IMR-90 (cell line): ENCODE results near the gene MTUS2. TPM values are rescaled to one million over a fixed set of nuclear protein-coding genes. Genes with fewer than 3 reads are reported as not detected.

Source experiments
- ATAC-seq: fragments of 200-7000 bp; cut with Tn5 transposase; 2 replicates; pipeline ENCODE4 v1.9.1; 2020; ENCODE audit warnings: low read depth, mild to moderate bottlenecking, moderate library complexity
- BruUV-seq: library from RNA; stranded (reverse); fragments of 400-500 nt; replicated peaks from 2 replicates; lab custom pipeline; 2021; lab: Mats Ljungman, UMichigan
- CTCF ChIA-PET: fragments of 300-600 bp; formaldehyde crosslinking; extraction: SDS; loops from one replicate; lab custom pipeline; 2021; ENCODE audit warnings: antibody characterized with exemption; lab: Yijun Ruan, JAX
- POLR2A ChIA-PET: fragments of 300-600 bp; sonication (Branson Sonifier 250); formaldehyde crosslinking; loops from one replicate; lab custom pipeline; 2022; ENCODE audit warnings: antibody characterized with exemption; ENCODE audit not compliant: unreplicated experiment; lab: Charles Lee
- DNase-seq: peaks from one replicate; pipeline ENCODE4 v3.0.0; 2013
- H2AFZ ChIP-seq: replicated peaks from 2 replicates; pipeline ENCODE3; 2013; ENCODE audit warnings: low read length, mild to moderate bottlenecking; ENCODE audit not compliant: poor library complexity
- H2AK5ac ChIP-seq: 2 replicates; pipeline ENCODE4 v1.6.1; 2013; ENCODE audit warnings: low read depth, low read length, inconsistent platforms
- H2AK9ac ChIP-seq: replicated peaks from 2 replicates; pipeline ENCODE3; 2013; ENCODE audit warnings: mild to moderate bottlenecking, low read depth, low read length, moderate library complexity; ENCODE audit not compliant: poor library complexity
- H2BK120ac ChIP-seq: 2 replicates; pipeline ENCODE4 v1.6.1; 2013; ENCODE audit warnings: low read depth, low read length, inconsistent platforms
- H2BK15ac ChIP-seq: 3 replicates; pipeline ENCODE4 v1.6.1; 2013; ENCODE audit warnings: low read depth, low read length, inconsistent platforms
- H2BK20ac ChIP-seq: 2 replicates; pipeline ENCODE4 v1.6.1; 2013; ENCODE audit warnings: low read depth, mild to moderate bottlenecking, inconsistent platforms, low read length, moderate library complexity
- H2BK5ac ChIP-seq: 2 replicates; pipeline ENCODE4 v1.6.1; 2013; ENCODE audit warnings: mild to moderate bottlenecking, low read depth, low read length, inconsistent platforms; ENCODE audit not compliant: poor library complexity, severe bottlenecking
- H3K14ac ChIP-seq: replicated peaks from 2 replicates; pipeline ENCODE4 v1.6.1; 2013; ENCODE audit warnings: low read depth, low read length, inconsistent platforms
- H3K18ac ChIP-seq: 2 replicates; pipeline ENCODE4 v1.6.1; 2013; ENCODE audit warnings: low read depth, low read length, control low read depth
- H3K23ac ChIP-seq: 2 replicates; pipeline ENCODE4 v1.6.1; 2013; ENCODE audit warnings: low read depth, low read length, inconsistent platforms
- H3K27ac ChIP-seq: 2 replicates; pipeline ENCODE4 v1.5.1; 2013; ENCODE audit warnings: mild to moderate bottlenecking, control low read depth, low read length; ENCODE audit not compliant: insufficient read depth
- H3K27me3 ChIP-seq: 2 replicates; pipeline ENCODE4 v1.6.1; 2013; ENCODE audit warnings: low read length; ENCODE audit not compliant: control insufficient read depth, insufficient read depth
- H3K36me3 ChIP-seq: 2 replicates; pipeline ENCODE4 v1.6.1; 2013; ENCODE audit warnings: low read length, mixed read lengths; ENCODE audit not compliant: control insufficient read depth, insufficient read depth
- H3K4ac ChIP-seq: 2 replicates; pipeline ENCODE4 v1.6.1; 2013; ENCODE audit warnings: low read depth, low read length, inconsistent platforms
- H3K4me1 ChIP-seq: 2 replicates; pipeline ENCODE4 v1.6.1; 2013; ENCODE audit warnings: low read length, mixed read lengths; ENCODE audit not compliant: control insufficient read depth, insufficient read depth
- H3K4me2 ChIP-seq: 2 replicates; pipeline ENCODE4 v1.6.1; 2013; ENCODE audit warnings: low read depth, mild to moderate bottlenecking, control low read depth, low read length, moderate library complexity
- H3K4me3 ChIP-seq: 2 replicates; pipeline ENCODE4 v1.5.1; 2013; ENCODE audit warnings: low read depth, mild to moderate bottlenecking, control low read depth, low read length, moderate library complexity; ENCODE audit not compliant: insufficient read depth
- H3K56ac ChIP-seq: 2 replicates; pipeline ENCODE4 v1.6.1; 2013; ENCODE audit warnings: low read length, inconsistent platforms; ENCODE audit not compliant: insufficient read depth; ENCODE audit errors: extremely low read depth
- H3K79me1 ChIP-seq, 2 experiments: 2 replicates each; pipeline ENCODE4 v1.6.1; 2013; ENCODE audit warnings: low read length in 2 of 2, inconsistent platforms in 1 of 2, low read depth in 1 of 2
- H3K9ac ChIP-seq: 2 replicates; pipeline ENCODE4 v1.6.1; 2013; ENCODE audit warnings: low read depth, low read length, control low read depth
- H3K9me1 ChIP-seq: 2 replicates; pipeline ENCODE4 v1.6.1; 2013; ENCODE audit warnings: low read length, inconsistent platforms; ENCODE audit not compliant: insufficient read depth
- H3K9me3 ChIP-seq: 2 replicates; pipeline ENCODE4 v1.6.1; 2013; ENCODE audit warnings: low read length; ENCODE audit not compliant: control insufficient read depth, insufficient read depth
- H4K20me1 ChIP-seq: 2 replicates; pipeline ENCODE4 v1.6.1; 2013; ENCODE audit warnings: low read length, inconsistent platforms; ENCODE audit not compliant: insufficient read depth
- H4K5ac ChIP-seq: 2 replicates; pipeline ENCODE4 v1.6.1; 2013; ENCODE audit warnings: mild to moderate bottlenecking, low read depth, low read length, control low read depth
- H4K8ac ChIP-seq, 2 experiments: 2 replicates each; pipeline ENCODE4 v1.6.1; 2013; ENCODE audit warnings: low read depth in 2 of 2, low read length in 2 of 2, control low read depth in 1 of 2, inconsistent platforms in 1 of 2
- H4K91ac ChIP-seq: 2 replicates; pipeline ENCODE4 v1.6.1; 2013; ENCODE audit warnings: low read depth, low read length, inconsistent platforms; ENCODE audit not compliant: insufficient read depth
- BHLHE40 ChIP-seq: fragments of 150-350 bp; IDR thresholded peaks from 2 replicates; pipeline ENCODE4 v1.6.1; 2016; ENCODE audit warnings: mild to moderate bottlenecking, low read depth, low read length
- CHD1 ChIP-seq: IDR thresholded peaks from 2 replicates; pipeline ENCODE4 v1.6.1; 2012; ENCODE audit warnings: low read depth, low read length, improper control_type of control experiment
- MAFK ChIP-seq: IDR thresholded peaks from 2 replicates; pipeline ENCODE4 v1.6.1; 2012; ENCODE audit warnings: low read depth, low read length, improper control_type of control experiment
- MXI1 ChIP-seq: IDR thresholded peaks from 2 replicates; pipeline ENCODE4 v1.6.1; 2012; ENCODE audit warnings: low read depth, mild to moderate bottlenecking, low read length, moderate library complexity, borderline replicate concordance
- POLR2A ChIP-seq: IDR thresholded peaks from 2 replicates; pipeline ENCODE4 v1.6.1; 2012; ENCODE audit warnings: mild to moderate bottlenecking, low read depth, low read length
- RAD21 ChIP-seq: IDR thresholded peaks from 2 replicates; pipeline ENCODE4 v1.6.1; 2012; ENCODE audit warnings: low read length, improper control_type of control experiment
- RFX5 ChIP-seq: IDR thresholded peaks from 2 replicates; pipeline ENCODE4 v1.8.0; 2012; ENCODE audit warnings: low read depth, mild to moderate bottlenecking, low read length, moderate library complexity
- SMC3 ChIP-seq: fragments of 150-350 bp; IDR thresholded peaks from 2 replicates; pipeline ENCODE4 v1.6.1; 2016; ENCODE audit warnings: low read depth, mild to moderate bottlenecking, antibody characterized with exemption, low read length, moderate library complexity
- WGBS, 2 experiments: methylation state at CpG; one replicate each; pipeline versions ENCODE4 v1.1.5 to v1.1.7; 2013; ENCODE audit warnings: missing lambda C conversion rate in 2 of 2; ENCODE audit not compliant: insufficient read length in 1 of 2; ENCODE audit errors: extremely low coverage in 2 of 2; 5-methylcytosine and 5-hydroxymethylcytosine counted together
- dilution Hi-C: fragments of 300-500 bp; cut with HindIII; formaldehyde crosslinking; loops from one replicate; pipeline ENCODE4 v1.14.3; 2018; ENCODE audit warnings: low sequenced_read_pairs; ENCODE audit not compliant: unreplicated experiment
- in situ Hi-C: fragments of 300-500 bp; cut with MboI; formaldehyde crosslinking; loops from 3 replicates; pipeline ENCODE4 v1.14.3; 2019; ENCODE audit warnings: low sequenced_read_pairs, inconsistent platforms, mixed read lengths
- intact Hi-C: fragments of 100-400 bp; cut with micrococcal nuclease; formaldehyde crosslinking; loops from 2 replicates; pipeline ENCODE4 v1.10.0; 2022
- polyA plus RNA-seq, 3 experiments: library from polyadenylated mRNA; depleted of rRNA; stranded (reverse); fragments of >200 nt; gene quantifications; 2 replicates each; pipeline ENCODE4 v1.2.3, GENCODE V29; 2012; ENCODE audit warnings: low replicate concordance in 1 of 3
- total RNA-seq: library from RNA; depleted of rRNA; stranded (reverse); fragments of >200 nt; gene quantifications from 2 replicates; pipeline ENCODE4 v1.2.3, GENCODE V29; 2012
- TF ChIP-seq, protein P1 (sequence below): conservative IDR thresholded peaks from 2 replicates; pipeline ENCODE4 v1.5.1; 2012; ENCODE audit warnings: mild to moderate bottlenecking, low read depth, low read length, improper control_type of control experiment
- TF ChIP-seq, protein P2 (sequence below): fragments of 150-350 bp; IDR thresholded peaks from 2 replicates; pipeline ENCODE4 v1.6.1; 2016; ENCODE audit warnings: low read depth, mild to moderate bottlenecking, low read length, moderate library complexity, borderline replicate concordance
- TF ChIP-seq, protein P3 (sequence below): fragments of 150-350 bp; IDR thresholded peaks from 2 replicates; pipeline ENCODE4 v1.6.1; 2017; ENCODE audit warnings: mild to moderate bottlenecking, antibody characterized with exemption, low read length, low read depth

The MTUS2 gene
- total and polyA plus RNA-seq, 2 of the 4 experiments (the other 2 are of a cell fraction), result under 0.01 to 0.02 TPM

DNA sequence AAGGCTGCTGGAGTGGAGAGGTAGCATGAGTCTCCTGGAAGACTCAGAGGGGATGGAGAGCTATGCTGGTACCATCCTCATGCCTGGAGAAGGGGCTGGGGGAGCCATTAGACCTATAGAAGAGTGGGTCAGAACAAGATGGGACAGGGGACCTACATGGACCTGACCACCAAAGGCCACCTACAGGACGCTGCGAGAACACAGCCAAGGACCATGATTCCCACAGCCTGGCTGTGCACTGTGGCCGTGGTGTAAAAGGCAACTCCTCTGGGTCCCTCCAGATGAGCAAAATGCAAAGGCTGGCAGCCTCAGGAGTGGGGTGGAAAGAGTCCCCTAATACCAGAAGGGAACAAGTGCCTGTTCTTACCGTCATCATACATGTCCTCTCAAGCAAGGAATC lies 559.1 kb downstream of the MTUS2 start:
- no peaks in the 10 kb centered on the region for H4K20me1 ChIP-seq
- no peaks in the 10 kb centered on the region for H3K79me1 ChIP-seq
- no peak overlapping the region for H2AK5ac ChIP-seq
- H3K27ac ChIP-seq, result no peak overlapping the region
- H3K18ac ChIP-seq, result no peak overlapping the region
- H3K4me3 ChIP-seq, result no peak overlapping the region
- H3K23ac ChIP-seq, result no peak overlapping the region
- no peak overlapping the region for H2BK5ac ChIP-seq
- no peak overlapping the region for H2AFZ ChIP-seq
- no peak overlapping the region for H2AK9ac ChIP-seq
- 100% methylated on average over 2 of the region's 4 CpGs; no CpG with 5 or more reads in 1 of the 2 experiments for WGBS, 2 experiments
- no peak overlapping the region for H2BK120ac ChIP-seq
- no TSS peak for BruUV-seq
- CTCF ChIA-PET, result interaction anchor here (0.6 kb wide), 1 partner anchor 619 kb away, joined by 3 read pairs; no protein-coding TSS in a partner anchor
- DNase-seq, result no peak
- dilution Hi-C loops, result no loop called here
- H3K36me3 ChIP-seq, result no peaks in the 10 kb centered on the region
- H3K27me3 ChIP-seq, result peaks cover 1% of the 10 kb centered on the region
- no peaks in the 10 kb centered on the region for H3K9me3 ChIP-seq
- H2BK20ac ChIP-seq, result no peak overlapping the region
- intact Hi-C loops, result no loop called here
- H3K4me2 ChIP-seq, result no peak overlapping the region
- no peak overlapping the region for H3K4ac ChIP-seq
- no peak overlapping the region for H4K5ac ChIP-seq
- no peak overlapping the region for H3K9ac ChIP-seq
- no peak overlapping the region for H4K91ac ChIP-seq
- no peak overlapping the region for H2BK15ac ChIP-seq
- ATAC-seq, result no peak
- no peak overlapping the region for H3K56ac ChIP-seq
- H4K8ac ChIP-seq, result no peak overlapping the region
- POLR2A ChIA-PET, result no interaction called here
- no peak for TF ChIP-seq SMC3
- TF ChIP-seq BHLHE40, result no peak
- no peak for TF ChIP-seq MAFK
- TF ChIP-seq, protein P1, sequence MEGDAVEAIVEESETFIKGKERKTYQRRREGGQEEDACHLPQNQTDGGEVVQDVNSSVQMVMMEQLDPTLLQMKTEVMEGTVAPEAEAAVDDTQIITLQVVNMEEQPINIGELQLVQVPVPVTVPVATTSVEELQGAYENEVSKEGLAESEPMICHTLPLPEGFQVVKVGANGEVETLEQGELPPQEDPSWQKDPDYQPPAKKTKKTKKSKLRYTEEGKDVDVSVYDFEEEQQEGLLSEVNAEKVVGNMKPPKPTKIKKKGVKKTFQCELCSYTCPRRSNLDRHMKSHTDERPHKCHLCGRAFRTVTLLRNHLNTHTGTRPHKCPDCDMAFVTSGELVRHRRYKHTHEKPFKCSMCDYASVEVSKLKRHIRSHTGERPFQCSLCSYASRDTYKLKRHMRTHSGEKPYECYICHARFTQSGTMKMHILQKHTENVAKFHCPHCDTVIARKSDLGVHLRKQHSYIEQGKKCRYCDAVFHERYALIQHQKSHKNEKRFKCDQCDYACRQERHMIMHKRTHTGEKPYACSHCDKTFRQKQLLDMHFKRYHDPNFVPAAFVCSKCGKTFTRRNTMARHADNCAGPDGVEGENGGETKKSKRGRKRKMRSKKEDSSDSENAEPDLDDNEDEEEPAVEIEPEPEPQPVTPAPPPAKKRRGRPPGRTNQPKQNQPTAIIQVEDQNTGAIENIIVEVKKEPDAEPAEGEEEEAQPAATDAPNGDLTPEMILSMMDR, result no peak
- TF ChIP-seq CHD1, result no peak
- TF ChIP-seq, protein P2, sequence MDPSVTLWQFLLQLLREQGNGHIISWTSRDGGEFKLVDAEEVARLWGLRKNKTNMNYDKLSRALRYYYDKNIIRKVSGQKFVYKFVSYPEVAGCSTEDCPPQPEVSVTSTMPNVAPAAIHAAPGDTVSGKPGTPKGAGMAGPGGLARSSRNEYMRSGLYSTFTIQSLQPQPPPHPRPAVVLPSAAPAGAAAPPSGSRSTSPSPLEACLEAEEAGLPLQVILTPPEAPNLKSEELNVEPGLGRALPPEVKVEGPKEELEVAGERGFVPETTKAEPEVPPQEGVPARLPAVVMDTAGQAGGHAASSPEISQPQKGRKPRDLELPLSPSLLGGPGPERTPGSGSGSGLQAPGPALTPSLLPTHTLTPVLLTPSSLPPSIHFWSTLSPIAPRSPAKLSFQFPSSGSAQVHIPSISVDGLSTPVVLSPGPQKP, result no peak
- TF ChIP-seq RFX5, result no peak
- no peak for TF ChIP-seq RAD21
- TF ChIP-seq POLR2A, result no peak
- no peak for TF ChIP-seq MXI1
- TF ChIP-seq, protein P3, sequence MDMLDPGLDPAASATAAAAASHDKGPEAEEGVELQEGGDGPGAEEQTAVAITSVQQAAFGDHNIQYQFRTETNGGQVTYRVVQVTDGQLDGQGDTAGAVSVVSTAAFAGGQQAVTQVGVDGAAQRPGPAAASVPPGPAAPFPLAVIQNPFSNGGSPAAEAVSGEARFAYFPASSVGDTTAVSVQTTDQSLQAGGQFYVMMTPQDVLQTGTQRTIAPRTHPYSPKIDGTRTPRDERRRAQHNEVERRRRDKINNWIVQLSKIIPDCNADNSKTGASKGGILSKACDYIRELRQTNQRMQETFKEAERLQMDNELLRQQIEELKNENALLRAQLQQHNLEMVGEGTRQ, result no peak
- H3K14ac ChIP-seq, result no peak overlapping the region
- in situ Hi-C loops, result no loop called here
- H3K9me1 ChIP-seq, result no peaks in the 10 kb centered on the region
- H3K4me1 ChIP-seq, result no peaks in the 10 kb centered on the region
